ENCODE measurements around the gene ACOX1. TPM values are rescaled to one million over a fixed set of nuclear protein-coding genes. Genes with fewer than 3 reads are reported as not detected.

Gene ACOX1
- total and polyA plus RNA-seq, 2 of the 13 experiments (the other 11 are each of a cell fraction or from before 2014, with no cell fraction given): 86.4 to 120 TPM

DNA sequence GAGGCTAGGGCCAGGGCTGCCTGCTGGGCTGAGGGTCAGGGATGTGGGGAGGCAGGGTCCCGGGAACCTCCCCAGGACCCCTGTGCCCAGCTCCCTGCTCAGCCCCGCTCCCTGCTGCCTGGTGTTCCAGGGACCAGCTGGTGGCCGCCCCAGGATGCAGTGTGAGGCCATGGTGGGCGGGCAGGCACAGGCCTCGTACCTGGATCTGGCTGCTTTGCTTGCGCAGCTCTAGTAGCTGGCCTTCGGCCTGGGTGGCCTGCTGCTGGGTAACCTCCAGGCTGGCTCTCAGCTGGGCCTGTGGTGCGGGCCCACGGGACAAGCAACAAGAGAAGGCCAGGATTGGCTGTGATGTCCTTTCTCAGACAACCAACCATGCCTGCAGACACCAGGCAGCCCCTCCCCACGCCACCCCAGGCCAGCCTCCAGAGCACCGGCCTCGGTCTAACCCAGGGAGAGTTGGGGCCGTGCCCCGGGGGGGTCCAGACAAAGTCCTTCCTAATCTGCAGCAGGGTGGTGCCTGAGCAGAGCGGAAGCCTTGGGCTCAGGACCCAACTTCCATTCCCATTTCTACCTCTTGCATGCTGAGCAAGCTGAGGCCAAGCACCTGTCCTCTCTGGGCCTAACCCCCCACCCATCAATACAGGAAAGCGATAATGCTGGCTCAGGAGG, 86.3 kb downstream of the ACOX1 start (continued):
- TF ChIP-seq, protein P1, sequence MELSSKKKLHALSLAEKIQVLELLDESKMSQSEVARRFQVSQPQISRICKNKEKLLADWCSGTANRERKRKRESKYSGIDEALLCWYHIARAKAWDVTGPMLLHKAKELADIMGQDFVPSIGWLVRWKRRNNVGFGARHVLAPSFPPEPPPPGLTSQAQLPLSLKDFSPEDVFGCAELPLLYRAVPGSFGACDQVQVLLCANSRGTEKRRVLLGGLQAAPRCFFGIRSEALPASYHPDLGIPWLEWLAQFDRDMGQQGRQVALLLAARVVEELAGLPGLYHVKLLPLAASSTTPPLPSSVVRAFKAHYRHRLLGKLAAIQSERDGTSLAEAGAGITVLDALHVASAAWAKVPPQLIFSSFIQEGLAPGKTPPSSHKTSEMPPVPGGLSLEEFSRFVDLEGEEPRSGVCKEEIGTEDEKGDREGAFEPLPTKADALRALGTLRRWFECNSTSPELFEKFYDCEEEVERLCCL (CRISPR knock-in tag; IDR thresholded peaks at IDR 0.05; ENCODE audit: borderline replicate concordance): no peak
- TF ChIP-seq SMYD3 (CRISPR knock-in tag; IDR thresholded peaks at IDR 0.05) (no peak), ETV6 (CRISPR knock-in tag; conservative IDR thresholded peaks at IDR 0.05) (no peak), ZNF207 (IDR thresholded peaks at IDR 0.05; ENCODE audit: borderline replicate concordance) (no peak), KLF6 (CRISPR knock-in tag; IDR thresholded peaks at IDR 0.05) (no peak), MED1 (CRISPR knock-in tag; IDR thresholded peaks at IDR 0.05) (peak; percentile 62), HNRNPUL1 (IDR thresholded peaks at IDR 0.05; ENCODE audit: low read depth, low read length) (no peak), MZF1 (CRISPR knock-in tag; IDR thresholded peaks at IDR 0.05; ENCODE audit: borderline replicate concordance) (no peak), MEIS1 (CRISPR knock-in tag; IDR thresholded peaks at IDR 0.05; ENCODE audit: borderline replicate concordance) (peak; percentile 81; the same call in 1 of the 2 replicates), ZNF850 (CRISPR knock-in tag; conservative IDR thresholded peaks at IDR 0.05) (no peak), NCOA5 (CRISPR knock-in tag; IDR thresholded peaks at IDR 0.05) (no peak), ZNF7 (CRISPR knock-in tag; IDR thresholded peaks at IDR 0.05) (no peak), ZNF607 (CRISPR knock-in tag; IDR thresholded peaks at IDR 0.05; ENCODE audit: borderline replicate concordance) (no peak), TOPORS (CRISPR knock-in tag; IDR thresholded peaks at IDR 0.05) (no peak), PRMT3 (CRISPR knock-in tag; IDR thresholded peaks at IDR 0.05; ENCODE audit: borderline replicate concordance, low read depth) (0 out of 2 replicates have a peak, but pooled peaks have one; percentile 50), ZNF567 (CRISPR knock-in tag; IDR thresholded peaks at IDR 0.05; ENCODE audit: borderline replicate concordance) (peak; percentile 92; the same call in 1 of the 2 replicates), ZFY (CRISPR knock-in tag; IDR thresholded peaks at IDR 0.05) (peak; percentile 97)
- TF ChIP-seq, protein P2, sequence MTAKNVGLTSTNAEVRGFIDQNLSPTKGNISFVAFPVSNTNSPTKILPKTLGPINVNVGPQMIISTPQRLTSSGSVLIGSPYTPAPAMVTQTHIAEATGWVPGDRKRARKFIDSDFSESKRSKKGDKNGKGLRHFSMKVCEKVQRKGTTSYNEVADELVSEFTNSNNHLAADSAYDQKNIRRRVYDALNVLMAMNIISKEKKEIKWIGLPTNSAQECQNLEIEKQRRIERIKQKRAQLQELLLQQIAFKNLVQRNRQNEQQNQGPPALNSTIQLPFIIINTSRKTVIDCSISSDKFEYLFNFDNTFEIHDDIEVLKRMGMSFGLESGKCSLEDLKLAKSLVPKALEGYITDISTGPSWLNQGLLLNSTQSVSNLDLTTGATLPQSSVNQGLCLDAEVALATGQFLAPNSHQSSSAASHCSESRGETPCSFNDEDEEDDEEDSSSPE (CRISPR knock-in tag; IDR thresholded peaks at IDR 0.05): peak; percentile 58
- TF ChIP-seq, protein P3, sequence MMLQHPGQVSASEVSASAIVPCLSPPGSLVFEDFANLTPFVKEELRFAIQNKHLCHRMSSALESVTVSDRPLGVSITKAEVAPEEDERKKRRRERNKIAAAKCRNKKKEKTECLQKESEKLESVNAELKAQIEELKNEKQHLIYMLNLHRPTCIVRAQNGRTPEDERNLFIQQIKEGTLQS (CRISPR knock-in tag; IDR thresholded peaks at IDR 0.05): no peak
- TF ChIP-seq, protein P4, sequence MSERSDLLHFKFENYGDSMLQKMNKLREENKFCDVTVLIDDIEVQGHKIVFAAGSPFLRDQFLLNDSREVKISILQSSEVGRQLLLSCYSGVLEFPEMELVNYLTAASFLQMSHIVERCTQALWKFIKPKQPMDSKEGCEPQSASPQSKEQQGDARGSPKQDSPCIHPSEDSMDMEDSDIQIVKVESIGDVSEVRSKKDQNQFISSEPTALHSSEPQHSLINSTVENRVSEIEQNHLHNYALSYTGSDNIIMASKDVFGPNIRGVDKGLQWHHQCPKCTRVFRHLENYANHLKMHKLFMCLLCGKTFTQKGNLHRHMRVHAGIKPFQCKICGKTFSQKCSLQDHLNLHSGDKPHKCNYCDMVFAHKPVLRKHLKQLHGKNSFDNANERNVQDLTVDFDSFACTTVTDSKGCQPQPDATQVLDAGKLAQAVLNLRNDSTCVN (CRISPR knock-in tag; IDR thresholded peaks at IDR 0.05; ENCODE audit: borderline replicate concordance): no peak
- TF ChIP-seq, protein P5, sequence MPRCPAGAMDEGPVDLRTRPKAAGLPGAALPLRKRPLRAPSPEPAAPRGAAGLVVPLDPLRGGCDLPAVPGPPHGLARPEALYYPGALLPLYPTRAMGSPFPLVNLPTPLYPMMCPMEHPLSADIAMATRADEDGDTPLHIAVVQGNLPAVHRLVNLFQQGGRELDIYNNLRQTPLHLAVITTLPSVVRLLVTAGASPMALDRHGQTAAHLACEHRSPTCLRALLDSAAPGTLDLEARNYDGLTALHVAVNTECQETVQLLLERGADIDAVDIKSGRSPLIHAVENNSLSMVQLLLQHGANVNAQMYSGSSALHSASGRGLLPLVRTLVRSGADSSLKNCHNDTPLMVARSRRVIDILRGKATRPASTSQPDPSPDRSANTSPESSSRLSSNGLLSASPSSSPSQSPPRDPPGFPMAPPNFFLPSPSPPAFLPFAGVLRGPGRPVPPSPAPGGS (CRISPR knock-in tag; IDR thresholded peaks at IDR 0.05): no peak
- TF ChIP-seq, protein P6, sequence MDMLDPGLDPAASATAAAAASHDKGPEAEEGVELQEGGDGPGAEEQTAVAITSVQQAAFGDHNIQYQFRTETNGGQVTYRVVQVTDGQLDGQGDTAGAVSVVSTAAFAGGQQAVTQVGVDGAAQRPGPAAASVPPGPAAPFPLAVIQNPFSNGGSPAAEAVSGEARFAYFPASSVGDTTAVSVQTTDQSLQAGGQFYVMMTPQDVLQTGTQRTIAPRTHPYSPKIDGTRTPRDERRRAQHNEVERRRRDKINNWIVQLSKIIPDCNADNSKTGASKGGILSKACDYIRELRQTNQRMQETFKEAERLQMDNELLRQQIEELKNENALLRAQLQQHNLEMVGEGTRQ (IDR thresholded peaks at IDR 0.05; ENCODE audit: low read depth, low read length): no peak
- TF ChIP-seq, protein P6 (CRISPR knock-in tag; IDR thresholded peaks at IDR 0.05; ENCODE audit: borderline replicate concordance): no peak
